Activated T-helper 2 cell treated with anti-CD3 and anti-CD28 coated beads, Interferon-gamma antibody, Interleukin-2, Interleukin-4, amounts not matched to agents 10 μg/mL and 5 μg/mL and 100 μg/mL, durations not matched to agents 14 hours and 24 hours and 36 hours (primary cell): ENCODE results near the gene MED14. TPM values are rescaled to one million over a fixed set of nuclear protein-coding genes. Genes with fewer than 3 reads are reported as not detected.

Experiments used
- DNase-seq: peaks from one replicate; pipeline ENCODE4 v3.0.0; 2021; ENCODE audit warnings: low spot score
- H3K27ac Mint-ChIP-seq: one replicate; pipeline ENCODE4 v1.8.0; 2021; ENCODE audit warnings: mixed read lengths
- H3K27me3 Mint-ChIP-seq: one replicate; pipeline ENCODE4 v1.8.0; 2021; ENCODE audit warnings: low read depth, mixed read lengths
- H3K36me3 Mint-ChIP-seq: one replicate; pipeline ENCODE4 v1.8.0; 2021; ENCODE audit warnings: low read depth, mixed read lengths
- H3K4me1 Mint-ChIP-seq: one replicate; pipeline ENCODE4 v1.8.0; 2021; ENCODE audit warnings: low read depth, mixed read lengths
- H3K4me3 Mint-ChIP-seq: one replicate; pipeline ENCODE4 v1.8.0; 2021; ENCODE audit warnings: low read depth, mild to moderate bottlenecking, moderate library complexity, mixed read lengths
- H3K9me3 Mint-ChIP-seq: one replicate; pipeline ENCODE4 v1.8.0; 2021; ENCODE audit warnings: mixed read lengths
- intact Hi-C: fragments of 100-400 bp; cut with micrococcal nuclease; formaldehyde crosslinking; loops from one replicate; pipeline ENCODE4 v1.15.1; 2023
- total RNA-seq: library from RNA; stranded (reverse); gene quantifications from 2 replicates; pipeline ENCODE4 v1.2.3, GENCODE V29; 2022

The MED14 gene
- total RNA-seq, 1 donor from 2014 or later, result 44.7 TPM

GRCh38 chrX:40722930-40723329, 12.4 kb downstream of the MED14 start:
- Mint-ChIP-seq H3K9me3 (no peaks in the 10 kb centered on the region), H3K36me3 (peaks cover 73% of the 10 kb centered on the region), H3K4me3 (no peak overlapping the region), H3K27ac (peak overlapping the region; percentile 53), H3K27me3 (no peaks in the 10 kb centered on the region), H3K4me1 (peaks cover 44% of the 10 kb centered on the region)
- intact Hi-C loops, result no loop called here
- no peak for DNase-seq

- intact Hi-C loops, result no loop called here
- Mint-ChIP-seq H3K4me3 (no peak overlapping the region), H3K27me3 (no peaks in the 10 kb centered on the region), H3K36me3 (peaks cover 72% of the 10 kb centered on the region), H3K27ac (no peak overlapping the region), H3K4me1 (peaks cover 41% of the 10 kb centered on the region), H3K9me3 (no peaks in the 10 kb centered on the region)
- no peak for DNase-seq
These were observed 13.7 kb downstream of the MED14 start for GRCh38 chrX:40721489-40722106.

- Mint-ChIP-seq H3K9me3 (no peaks in the 10 kb centered on the region), H3K27ac (no peak overlapping the region), H3K4me3 (no peak overlapping the region), H3K36me3 (peaks cover 73% of the 10 kb centered on the region), H3K27me3 (no peaks in the 10 kb centered on the region), H3K4me1 (peaks cover 40% of the 10 kb centered on the region)
- DNase-seq, result no peak
- intact Hi-C loops, result no loop called here
These were observed 14.6 kb downstream of the MED14 start for GRCh38 chrX:40720792-40721191.

GRCh38 chrX:40720339-40720738, 15.0 kb downstream of the MED14 start:
- Mint-ChIP-seq H3K9me3 (no peaks in the 10 kb centered on the region), H3K4me3 (no peak overlapping the region), H3K36me3 (peaks cover 70% of the 10 kb centered on the region), H3K4me1 (peaks cover 41% of the 10 kb centered on the region), H3K27me3 (no peaks in the 10 kb centered on the region), H3K27ac (no peak overlapping the region)
- intact Hi-C loops, result no loop called here
- DNase-seq, result no peak

GRCh38 chrX:40719731-40720130, 15.6 kb downstream of the MED14 start:
- peaks cover 39% of the 10 kb centered on the region for H3K4me1 Mint-ChIP-seq
- no peaks in the 10 kb centered on the region for H3K9me3 Mint-ChIP-seq
- H3K4me3 Mint-ChIP-seq, result no peak overlapping the region
- DNase-seq, result no peak
- H3K36me3 Mint-ChIP-seq, result peaks cover 64% of the 10 kb centered on the region
- peak overlapping the region; percentile 58 for H3K27ac Mint-ChIP-seq
- intact Hi-C loops, result no loop called here
- no peaks in the 10 kb centered on the region for H3K27me3 Mint-ChIP-seq

- Mint-ChIP-seq H3K27me3 (no peaks in the 10 kb centered on the region), H3K4me3 (no peak overlapping the region), H3K4me1 (peaks cover 38% of the 10 kb centered on the region), H3K27ac (peak overlapping the region; percentile 58), H3K36me3 (peaks cover 61% of the 10 kb centered on the region), H3K9me3 (no peaks in the 10 kb centered on the region)
- no peak for DNase-seq
- intact Hi-C loops, result no loop called here
These were observed 16.1 kb downstream of the MED14 start for GRCh38 chrX:40719218-40719617.

GRCh38 chrX:40709395-40709794, 25.9 kb downstream of the MED14 start:
- no peak for DNase-seq
- H3K27ac Mint-ChIP-seq, result no peak overlapping the region
- peaks cover 43% of the 10 kb centered on the region for H3K36me3 Mint-ChIP-seq
- H3K9me3 Mint-ChIP-seq, result no peaks in the 10 kb centered on the region
- intact Hi-C loops, result no loop called here
- H3K27me3 Mint-ChIP-seq, result no peaks in the 10 kb centered on the region
- peaks cover 2% of the 10 kb centered on the region for H3K4me1 Mint-ChIP-seq
- no peak overlapping the region for H3K4me3 Mint-ChIP-seq

GRCh38 chrX:40705658-40706312, 29.6 kb downstream of the MED14 start:
- Mint-ChIP-seq H3K4me3 (no peak overlapping the region), H3K9me3 (no peaks in the 10 kb centered on the region), H3K27ac (no peak overlapping the region), H3K4me1 (peaks cover 2% of the 10 kb centered on the region), H3K27me3 (no peaks in the 10 kb centered on the region), H3K36me3 (peaks cover 33% of the 10 kb centered on the region)
- no peak for DNase-seq
- intact Hi-C loops, result no loop called here

GRCh38 chrX:40700640-40701342, 34.6 kb downstream of the MED14 start:
- Mint-ChIP-seq H3K4me1 (no peaks in the 10 kb centered on the region), H3K27me3 (no peaks in the 10 kb centered on the region), H3K27ac (no peak overlapping the region), H3K4me3 (no peak overlapping the region), H3K9me3 (no peaks in the 10 kb centered on the region), H3K36me3 (peaks cover 38% of the 10 kb centered on the region)
- intact Hi-C loops, result no loop called here
- DNase-seq, result no peak

- no peak overlapping the region for H3K27ac Mint-ChIP-seq
- H3K27me3 Mint-ChIP-seq, result no peaks in the 10 kb centered on the region
- H3K4me3 Mint-ChIP-seq, result no peak overlapping the region
- no peak for DNase-seq
- H3K36me3 Mint-ChIP-seq, result peaks cover 47% of the 10 kb centered on the region
- intact Hi-C loops, result no loop called here
- peaks cover 3% of the 10 kb centered on the region for H3K4me1 Mint-ChIP-seq
- H3K9me3 Mint-ChIP-seq, result no peaks in the 10 kb centered on the region
These were observed 36.5 kb downstream of the MED14 start for GRCh38 chrX:40698851-40699250.

- no peak overlapping the region for H3K4me3 Mint-ChIP-seq
- peaks cover 53% of the 10 kb centered on the region for H3K36me3 Mint-ChIP-seq
- no peaks in the 10 kb centered on the region for H3K9me3 Mint-ChIP-seq
- no peak overlapping the region for H3K27ac Mint-ChIP-seq
- intact Hi-C loops, result no loop called here
- peaks cover 3% of the 10 kb centered on the region for H3K4me1 Mint-ChIP-seq
- no peaks in the 10 kb centered on the region for H3K27me3 Mint-ChIP-seq
- no peak for DNase-seq
These were observed 40.5 kb downstream of the MED14 start for GRCh38 chrX:40694802-40695201.

- H3K9me3 Mint-ChIP-seq, result no peaks in the 10 kb centered on the region
- H3K36me3 Mint-ChIP-seq, result peaks cover 45% of the 10 kb centered on the region
- H3K4me3 Mint-ChIP-seq, result no peak overlapping the region
- no peaks in the 10 kb centered on the region for H3K27me3 Mint-ChIP-seq
- no peak for DNase-seq
- intact Hi-C loops, result no loop called here
- peaks cover 14% of the 10 kb centered on the region for H3K4me1 Mint-ChIP-seq
- no peak overlapping the region for H3K27ac Mint-ChIP-seq
These were observed 46.4 kb downstream of the MED14 start for GRCh38 chrX:40688929-40689328.

- H3K27me3 Mint-ChIP-seq, result no peaks in the 10 kb centered on the region
- no peak overlapping the region for H3K27ac Mint-ChIP-seq
- H3K4me1 Mint-ChIP-seq, result peaks cover 14% of the 10 kb centered on the region
- H3K4me3 Mint-ChIP-seq, result no peak overlapping the region
- H3K36me3 Mint-ChIP-seq, result peaks cover 40% of the 10 kb centered on the region
- H3K9me3 Mint-ChIP-seq, result no peaks in the 10 kb centered on the region
- intact Hi-C loops, result no loop called here
- DNase-seq, result no peak
These were observed 48.2 kb downstream of the MED14 start for GRCh38 chrX:40687169-40687568.
